MM.1S (cell line): ENCODE data around the gene BCOR.

ENCODE experiments used
- DNase-seq: peaks from one replicate; pipeline ENCODE4 v3.0.0-alpha.2; 2015
- H2AFZ ChIP-seq: fragments of 300-600 bp; sonication (generic); 2 replicates; pipeline ENCODE4 v1.6.0; 2016; ENCODE audit warnings: antibody characterized with exemption, low read length
- H3F3A ChIP-seq: fragments of 300-600 bp; sonication (generic); 2 replicates; pipeline ENCODE4 v1.6.1; 2016; ENCODE audit warnings: mild to moderate bottlenecking, antibody characterized with exemption, low read length, moderate library complexity, mixed read lengths; ENCODE audit not compliant: insufficient read depth
- H3K27ac ChIP-seq: fragments of 300-600 bp; sonication (generic); 2 replicates; pipeline ENCODE4 v1.5.1; 2016; ENCODE audit warnings: mild to moderate bottlenecking, low read length
- H3K27me3 ChIP-seq: fragments of 300-600 bp; sonication (generic); replicated peaks from 2 replicates; pipeline ENCODE4 v1.6.0; 2016; ENCODE audit warnings: low read length; ENCODE audit not compliant: insufficient read depth
- H3K36me3 ChIP-seq: fragments of 300-600 bp; sonication (generic); replicated peaks from 2 replicates; pipeline ENCODE4 v1.6.1; 2016; ENCODE audit warnings: mild to moderate bottlenecking, low read length, mixed read lengths; ENCODE audit not compliant: insufficient read depth
- H3K4me1 ChIP-seq: fragments of 300-600 bp; sonication (generic); 2 replicates; pipeline ENCODE4 v1.6.1; 2016; ENCODE audit warnings: low read length, mixed read lengths
- H3K4me2 ChIP-seq: fragments of 300-600 bp; sonication (generic); 2 replicates; pipeline ENCODE4 v1.6.0; 2016; ENCODE audit warnings: low read depth, low read length
- H3K4me3 ChIP-seq: fragments of 300-600 bp; sonication (generic); 2 replicates; pipeline ENCODE4 v1.5.1; 2016; ENCODE audit warnings: low read length, mixed read lengths
- H3K79me2 ChIP-seq: fragments of 300-600 bp; sonication (generic); 2 replicates; pipeline ENCODE4 v1.6.1; 2016; ENCODE audit warnings: mixed run types, low read length, mixed read lengths
- H3K9ac ChIP-seq: fragments of 300-600 bp; sonication (generic); 2 replicates; pipeline ENCODE4 v1.6.1; 2016; ENCODE audit warnings: low read length, mixed read lengths
- H3K9me2 ChIP-seq: fragments of 300-600 bp; sonication (generic); replicated peaks from 2 replicates; pipeline ENCODE4 v1.6.1; 2016; ENCODE audit warnings: mild to moderate bottlenecking, low read length, mixed read lengths; ENCODE audit not compliant: insufficient read depth
- H3K9me3 ChIP-seq: fragments of 300-600 bp; sonication (generic); replicated peaks from 2 replicates; pipeline ENCODE4 v1.6.1; 2016; ENCODE audit warnings: mild to moderate bottlenecking, low read length, mixed read lengths; ENCODE audit not compliant: insufficient read depth
- H4K20me1 ChIP-seq: fragments of 300-600 bp; sonication (generic); 2 replicates; pipeline ENCODE4 v1.6.1; 2016; ENCODE audit warnings: mild to moderate bottlenecking, low read length, moderate library complexity, mixed read lengths; ENCODE audit not compliant: insufficient read depth
- EZH2 ChIP-seq: fragments of 300-600 bp; sonication (generic); optimal IDR thresholded peaks from 2 replicates; pipeline ENCODE3; 2017; ENCODE audit warnings: low read depth, mild to moderate bottlenecking, antibody characterized with exemption, low read length, mixed read lengths
- EZH2phosphoT487 ChIP-seq: fragments of 300-600 bp; sonication (generic); IDR thresholded peaks from 2 replicates; pipeline ENCODE4 v1.6.1; 2018; ENCODE audit warnings: antibody characterized with exemption, low read length
- TF ChIP-seq, protein P1 (sequence below): fragments of 300-600 bp; sonication (generic); IDR thresholded peaks from 2 replicates; pipeline ENCODE4 v1.5.1; 2016; ENCODE audit warnings: antibody characterized with exemption, low read length, mixed read lengths

Gene BCOR

DNA sequence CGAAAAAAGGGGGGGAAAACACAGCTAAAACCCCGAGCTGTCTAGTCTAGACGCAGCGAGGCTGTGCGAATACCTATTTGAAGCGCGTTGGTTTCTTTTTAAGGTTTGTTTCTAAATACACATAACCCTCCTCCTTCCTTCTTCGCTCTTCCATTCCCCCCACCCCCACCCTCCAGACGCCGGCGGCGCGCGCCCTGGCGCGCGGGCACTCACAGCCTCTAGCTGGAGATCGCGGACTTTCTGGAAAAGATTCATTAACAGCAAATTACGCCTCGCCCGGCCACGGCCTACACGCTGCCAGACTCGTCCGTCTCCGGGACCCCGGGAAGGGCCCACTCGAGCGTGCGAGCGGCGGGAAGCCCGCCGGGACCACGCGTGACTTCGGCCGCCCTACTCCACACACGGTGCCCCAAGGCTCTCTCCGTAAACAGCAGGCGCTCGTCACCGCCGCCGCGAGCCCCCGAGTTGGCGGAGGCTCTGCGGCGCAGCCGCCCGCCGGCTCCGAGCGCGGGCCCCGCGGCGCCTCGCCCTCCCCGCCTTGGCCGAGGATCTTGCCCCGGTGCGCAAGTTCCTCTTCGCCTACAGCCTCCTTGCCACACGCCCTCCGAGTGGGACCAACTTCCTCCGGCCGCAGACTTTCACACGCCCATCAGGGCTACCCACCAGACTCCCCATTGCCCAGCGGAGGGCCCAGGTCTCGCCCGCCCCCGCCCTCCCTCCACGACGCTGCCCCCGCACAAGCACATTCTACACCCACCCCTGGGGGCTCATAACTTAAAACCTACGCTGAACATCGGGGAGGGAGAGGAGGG is 2.0 kb downstream of the BCOR start:
- H4K20me1 ChIP-seq = peaks cover 36% of the 10 kb centered on the region
- peaks cover 64% of the 10 kb centered on the region for H3K79me2 ChIP-seq
- no peaks in the 10 kb centered on the region for H3K27me3 ChIP-seq

DNA sequence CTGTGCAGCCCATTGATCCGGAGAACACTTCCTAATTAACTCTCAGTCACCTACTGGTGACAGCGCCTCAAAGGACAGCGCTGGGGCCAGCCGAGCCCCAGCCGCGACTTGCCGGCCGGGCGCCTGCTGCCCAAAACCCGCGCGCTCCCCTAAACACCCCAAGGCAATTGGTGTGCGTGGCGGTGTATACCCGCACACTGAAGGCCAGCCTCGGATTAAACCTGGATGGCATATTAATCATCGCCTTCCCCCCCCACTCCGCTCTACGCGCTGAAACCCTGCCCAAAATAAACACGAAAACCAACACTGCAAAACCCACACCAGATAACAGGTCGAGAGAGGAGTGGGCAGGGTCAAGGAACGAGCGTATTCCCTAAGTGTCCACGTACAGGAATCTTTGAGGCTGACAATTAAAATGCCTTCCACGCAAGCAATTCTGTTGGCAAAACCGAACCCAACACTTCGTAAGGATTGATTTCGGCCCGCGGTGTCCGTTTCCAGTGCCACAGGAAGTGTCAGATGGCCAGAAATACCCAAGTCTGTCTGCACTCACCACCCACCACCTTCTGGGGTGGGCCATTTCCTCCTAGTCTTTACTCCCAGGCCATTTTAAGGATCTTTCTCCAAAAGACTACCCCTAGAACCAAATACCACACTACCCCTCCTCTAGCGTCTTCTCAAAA is 2.7 kb downstream of the BCOR start:
- Histone ChIP-seq H3F3A (peaks cover 15% of the 10 kb centered on the region), H3K36me3 (no peaks in the 10 kb centered on the region), H3K4me1 (0 out of 2 replicates have a peak, but pooled peaks cover 4% of the 10 kb centered on the region), H3K9me2 (no peaks in the 10 kb centered on the region), H3K27ac (peak overlapping the region; percentile 70), H3K4me2 (peak overlapping the region; percentile 47), H3K4me3 (peak overlapping the region; percentile 73), H3K27me3 (no peaks in the 10 kb centered on the region), H2AFZ (no peak overlapping the region), H3K79me2 (peaks cover 71% of the 10 kb centered on the region), H3K9me3 (no peaks in the 10 kb centered on the region), H4K20me1 (peaks cover 37% of the 10 kb centered on the region), H3K9ac (peak overlapping the region; percentile 72)
- TF ChIP-seq, protein P1, sequence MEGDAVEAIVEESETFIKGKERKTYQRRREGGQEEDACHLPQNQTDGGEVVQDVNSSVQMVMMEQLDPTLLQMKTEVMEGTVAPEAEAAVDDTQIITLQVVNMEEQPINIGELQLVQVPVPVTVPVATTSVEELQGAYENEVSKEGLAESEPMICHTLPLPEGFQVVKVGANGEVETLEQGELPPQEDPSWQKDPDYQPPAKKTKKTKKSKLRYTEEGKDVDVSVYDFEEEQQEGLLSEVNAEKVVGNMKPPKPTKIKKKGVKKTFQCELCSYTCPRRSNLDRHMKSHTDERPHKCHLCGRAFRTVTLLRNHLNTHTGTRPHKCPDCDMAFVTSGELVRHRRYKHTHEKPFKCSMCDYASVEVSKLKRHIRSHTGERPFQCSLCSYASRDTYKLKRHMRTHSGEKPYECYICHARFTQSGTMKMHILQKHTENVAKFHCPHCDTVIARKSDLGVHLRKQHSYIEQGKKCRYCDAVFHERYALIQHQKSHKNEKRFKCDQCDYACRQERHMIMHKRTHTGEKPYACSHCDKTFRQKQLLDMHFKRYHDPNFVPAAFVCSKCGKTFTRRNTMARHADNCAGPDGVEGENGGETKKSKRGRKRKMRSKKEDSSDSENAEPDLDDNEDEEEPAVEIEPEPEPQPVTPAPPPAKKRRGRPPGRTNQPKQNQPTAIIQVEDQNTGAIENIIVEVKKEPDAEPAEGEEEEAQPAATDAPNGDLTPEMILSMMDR = no peak
- TF ChIP-seq EZH2 (no peak), EZH2phosphoT487 (no peak)
- no peak for DNase-seq

More for the DNA sequence above, 2.0 kb downstream of the BCOR start:
- H2AFZ ChIP-seq = no peak overlapping the region
- H3K36me3 ChIP-seq = no peaks in the 10 kb centered on the region
- H3F3A ChIP-seq = peaks cover 21% of the 10 kb centered on the region
- DNase-seq = peak; percentile 47
- TF ChIP-seq, protein P1 = no peak
- TF ChIP-seq EZH2phosphoT487 (no peak), EZH2 (no peak)
- H3K4me3 ChIP-seq = peak overlapping the region; percentile 73
- peak overlapping the region; percentile 72 for H3K9ac ChIP-seq
- peak overlapping the region; percentile 70 for H3K27ac ChIP-seq
- no peaks in the 10 kb centered on the region for H3K9me2 ChIP-seq
- H3K9me3 ChIP-seq = no peaks in the 10 kb centered on the region
- peaks cover 9% of the 10 kb centered on the region for H3K4me1 ChIP-seq
- H3K4me2 ChIP-seq = peak overlapping the region; percentile 47

DNA sequence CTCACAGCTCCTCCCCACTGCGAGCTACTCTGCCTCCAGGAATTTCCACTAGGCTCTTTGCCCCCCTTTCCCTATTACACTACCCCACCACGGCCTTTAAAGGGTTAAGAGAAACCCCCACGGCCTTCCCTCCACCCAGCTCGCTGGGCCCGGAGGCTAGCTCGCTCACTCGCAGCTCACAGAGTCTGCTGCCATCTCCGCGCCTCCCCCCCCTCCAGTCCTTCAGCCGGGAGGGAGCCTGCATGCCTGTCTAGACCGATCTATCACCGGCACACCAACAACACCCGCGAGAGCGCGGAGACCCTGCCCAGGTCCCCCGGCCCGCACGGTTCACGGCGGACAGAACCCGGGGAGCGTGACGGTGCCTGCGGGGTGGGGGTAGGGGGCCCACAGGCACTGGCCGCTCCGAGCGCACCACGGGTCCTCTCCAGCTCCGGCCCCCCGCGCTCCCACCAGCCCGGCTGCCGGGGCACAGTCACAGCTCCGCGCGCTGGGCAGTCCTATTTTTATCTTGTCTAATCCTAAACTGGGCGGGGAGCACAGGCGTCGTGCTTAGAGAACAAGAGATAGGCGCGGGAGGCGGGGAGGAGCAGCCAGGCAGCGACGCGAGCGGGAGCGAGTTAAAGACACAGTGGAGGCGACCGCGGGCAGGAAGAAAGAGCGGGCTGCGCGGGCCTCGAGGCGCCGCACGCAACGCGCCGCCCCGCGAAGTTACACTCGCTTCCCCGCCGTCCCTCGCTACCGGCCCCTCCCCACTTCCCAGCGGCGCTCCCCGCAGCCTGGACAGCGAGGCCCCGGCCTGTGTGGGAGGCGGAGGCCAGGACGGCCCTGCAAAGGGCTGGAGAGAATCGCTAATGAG is 3.5 kb downstream of the BCOR start:
- Histone ChIP-seq H3K27ac (peak overlapping the region; percentile 70; the same call in 1 of the 2 replicates), H3K9me2 (no peaks in the 10 kb centered on the region), H3K9me3 (no peaks in the 10 kb centered on the region), H3K9ac (peak overlapping the region; percentile 72), H3K27me3 (no peaks in the 10 kb centered on the region), H3F3A (peaks cover 7% of the 10 kb centered on the region; the same call in 1 of the 2 replicates), H2AFZ (no peak overlapping the region), H4K20me1 (peaks cover 45% of the 10 kb centered on the region), H3K36me3 (no peaks in the 10 kb centered on the region), H3K4me3 (peak overlapping the region; percentile 73), H3K4me1 (no peaks in the 10 kb centered on the region), H3K79me2 (peaks cover 79% of the 10 kb centered on the region), H3K4me2 (peak overlapping the region; percentile 47)
- DNase-seq = peak; percentile 47
- TF ChIP-seq EZH2 (no peak), EZH2phosphoT487 (no peak)
- TF ChIP-seq, protein P1 = no peak
